DMS114 treated with DMSO at 0.1 percent for 48 hours (cell line): Measurements from ENCODE around the gene TCF3.

Experiments used
- DNase-seq: peaks from one replicate; lab custom pipeline; 2025; ENCODE audit not compliant: unreplicated experiment; lab: John Stamatoyannopoulos, UW

The TCF3 gene

DNA sequence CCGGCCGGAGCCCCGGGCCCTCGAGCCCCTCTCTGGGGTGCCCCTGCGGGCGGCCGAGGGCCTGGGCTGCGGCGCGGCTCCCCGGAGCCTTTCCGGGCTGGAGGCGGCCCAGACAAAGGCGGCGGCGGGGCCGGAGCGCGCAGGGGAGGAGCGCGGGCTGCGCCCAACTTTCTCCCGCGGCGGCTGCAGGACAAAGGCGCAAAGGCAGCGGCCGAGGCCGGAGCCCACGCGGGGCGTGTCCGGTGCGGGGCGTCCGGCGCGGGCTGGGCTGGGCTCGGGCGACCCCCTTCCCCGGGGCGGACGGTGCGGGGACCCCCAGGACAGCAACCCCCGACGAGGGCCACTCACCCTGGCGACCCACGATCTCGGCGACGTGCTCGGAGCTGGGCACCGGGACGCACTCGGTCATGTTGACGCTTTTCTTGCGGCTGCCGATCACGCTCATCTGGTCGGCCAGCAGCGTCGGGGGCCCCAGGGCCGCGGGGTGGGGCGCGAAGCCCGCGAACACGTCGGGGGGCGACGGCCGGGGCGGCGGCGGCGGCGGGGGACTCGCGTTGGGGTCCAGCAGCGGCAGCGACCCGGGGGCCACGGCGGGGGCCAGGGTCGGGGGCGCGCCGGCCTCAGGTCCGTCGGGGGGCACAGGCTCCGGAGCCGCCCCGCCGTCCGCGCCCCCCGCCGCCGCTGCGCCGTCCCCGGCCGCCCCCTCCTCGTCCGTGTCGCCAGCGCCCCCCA is 85.1 kb downstream of the TCF3 start:
- no peak for DNase-seq

DNA sequence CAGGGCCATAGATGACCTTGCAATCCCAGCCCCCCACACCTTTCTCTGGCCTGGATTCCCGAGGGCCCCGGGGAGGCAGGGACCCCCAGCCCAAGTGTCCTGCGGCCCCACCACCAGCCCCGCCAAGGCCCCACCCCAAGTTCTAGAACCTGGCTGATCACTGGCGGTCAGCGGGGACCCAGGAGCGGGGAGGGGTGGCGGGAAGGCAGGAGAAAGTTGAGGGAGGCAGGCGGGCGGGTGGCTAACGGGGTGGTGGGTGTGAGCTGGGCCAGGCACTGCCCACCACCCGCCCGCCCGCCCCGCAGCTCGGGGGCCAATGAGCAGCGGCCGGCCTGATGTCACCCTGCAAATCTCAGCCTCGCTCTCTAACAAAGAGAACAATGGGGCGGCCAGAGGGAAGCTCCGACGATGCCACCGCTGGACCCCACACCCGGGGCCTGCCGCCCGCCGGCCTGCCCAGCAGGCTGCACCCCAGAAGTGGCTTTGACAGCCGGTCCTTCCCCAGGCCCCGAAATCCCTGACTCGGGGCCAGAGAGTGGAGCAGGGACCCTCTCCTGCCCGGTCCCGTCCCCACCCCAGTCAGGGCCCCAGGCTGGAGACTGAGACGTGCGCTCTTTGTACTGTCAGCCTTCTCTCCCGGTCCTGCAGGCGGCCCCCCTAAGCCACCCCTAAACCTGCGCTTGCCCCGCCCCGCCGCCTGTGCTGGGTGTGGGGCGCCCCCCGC is 85.9 kb downstream of the TCF3 start:
- peak; percentile 38 for DNase-seq

DNA sequence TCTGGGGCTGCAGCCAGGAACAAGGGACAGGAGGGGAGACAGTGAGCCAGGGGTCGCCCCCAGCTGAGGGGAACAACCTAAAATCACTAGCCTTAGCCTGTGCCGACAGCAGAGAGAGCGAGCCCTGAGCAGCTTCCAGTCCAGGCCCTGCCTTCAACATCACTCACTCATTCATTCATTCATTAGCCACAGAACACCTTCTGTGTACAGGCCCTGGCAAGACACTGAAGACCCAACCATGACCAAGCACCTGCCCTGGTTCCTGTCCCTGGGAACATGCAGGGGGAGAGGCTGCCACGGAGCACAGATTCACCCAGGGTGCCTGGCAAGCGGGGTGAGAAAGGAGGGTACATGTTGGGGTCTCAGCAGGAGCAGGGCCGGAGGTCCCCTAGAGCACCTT is 89.2 kb downstream of the TCF3 start:
- DNase-seq = no peak

DNA sequence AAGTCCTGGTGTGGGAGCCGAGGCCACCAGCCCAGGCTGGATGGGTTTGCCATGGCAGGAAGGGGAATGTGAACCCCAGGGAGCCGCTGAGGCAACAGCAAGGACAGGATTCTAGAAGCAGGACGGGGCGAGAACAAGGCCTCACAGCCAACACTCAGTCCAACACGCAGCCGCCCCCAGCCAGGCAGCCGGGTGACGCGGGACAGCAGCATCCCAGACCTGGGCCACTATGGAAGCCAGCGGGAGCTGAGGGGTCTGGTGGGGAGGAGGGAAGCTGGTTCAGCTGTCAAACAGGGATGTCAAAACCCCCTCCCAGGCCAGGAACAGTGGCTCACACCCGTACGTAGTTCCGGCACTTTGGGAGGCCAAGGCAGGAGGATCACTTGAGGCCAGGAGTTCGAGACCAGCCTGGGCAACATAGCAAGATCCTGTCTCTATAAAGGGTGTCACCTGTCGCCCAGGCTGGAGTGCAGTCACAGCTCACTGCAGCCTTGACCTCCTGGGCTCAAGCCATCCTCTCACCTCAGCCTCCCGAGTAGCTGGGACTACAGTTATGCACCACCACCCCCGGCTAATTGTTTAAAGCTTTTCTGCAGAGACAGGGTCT is 91.1 kb downstream of the TCF3 start:
- no peak for DNase-seq

DNA sequence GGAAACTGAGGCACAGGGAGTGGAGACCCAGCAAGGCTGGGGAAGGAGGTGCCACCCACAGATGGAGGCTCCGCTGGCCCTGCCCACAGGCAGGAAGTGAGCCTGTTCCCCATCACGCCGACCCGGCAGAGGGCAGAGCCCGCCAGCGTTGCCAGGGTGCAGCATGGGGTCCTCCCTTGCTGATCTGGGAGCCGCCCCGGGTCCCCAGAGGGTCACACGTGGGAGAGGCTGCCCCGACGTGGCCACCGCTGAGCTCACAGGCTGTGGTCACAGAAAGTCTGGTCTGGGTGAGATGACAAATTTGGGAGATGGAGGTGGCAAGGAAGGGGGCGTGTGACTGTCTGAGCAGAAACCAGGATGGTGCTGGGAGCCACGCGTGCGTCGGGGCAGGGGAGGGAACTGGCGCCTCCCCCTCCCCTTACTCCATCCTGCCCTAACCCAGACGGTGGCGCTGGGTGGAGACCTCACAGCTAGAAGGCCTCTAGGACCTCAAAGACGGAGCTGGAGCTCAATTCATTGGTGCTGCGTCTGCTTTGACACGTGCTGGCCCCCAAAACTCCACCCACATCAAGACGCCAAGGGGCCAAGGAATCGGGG is 92.0 kb downstream of the TCF3 start:
- DNase-seq = no peak
